ENCODE results near the gene KHDRBS2. TPM values are rescaled to one million over a fixed set of nuclear protein-coding genes. Genes with fewer than 3 reads are reported as not detected.

Gene KHDRBS2
- total and polyA plus RNA-seq, 2 experiments from 2014 or later = 5.4 to 11.7 TPM

DNA sequence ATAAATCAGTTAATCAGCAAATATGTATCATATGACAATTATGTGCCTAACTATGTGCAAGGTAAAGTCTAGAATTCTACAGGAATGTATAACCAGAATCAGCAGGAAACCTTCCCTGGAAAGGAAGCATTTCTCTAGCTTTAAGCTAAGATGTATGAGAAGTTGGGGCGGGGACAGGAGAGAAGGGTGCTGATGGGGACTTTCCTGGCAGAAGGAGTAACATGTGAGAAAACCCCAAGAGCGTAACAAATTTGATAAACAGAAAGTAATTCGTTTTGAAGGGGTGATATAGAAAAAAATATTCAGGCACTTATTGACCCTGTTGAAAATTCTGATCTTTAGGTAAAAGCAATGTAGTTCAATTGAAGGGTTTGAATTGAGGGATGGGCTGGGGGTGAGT lies 226.1 kb downstream of the KHDRBS2 start:
- Mint-ChIP-seq H3K4me1 (peaks cover 2% of the 10 kb centered on the region; the same call in 1 of the 3 replicates), H3K9me3 (no peaks in the 10 kb centered on the region; the same call in 2 of the 3 replicates), H3K4me3 (no peak overlapping the region), H3K27me3 (ENCODE audit: insufficient read depth, low read depth, poor library complexity) (no peaks in the 10 kb centered on the region), H3K36me3 (ENCODE audit: low read depth) (peaks cover 2% of the 10 kb centered on the region; the same call in 1 of the 3 replicates), H3K27ac (no peak overlapping the region)
- Histone ChIP-seq H3K79me2 (replicated peaks; ENCODE audit: insufficient read depth) (no peaks in the 10 kb centered on the region), H2AFZ (no peak overlapping the region), H4K20me1 (replicated peaks; ENCODE audit: insufficient read depth) (no peaks in the 10 kb centered on the region), H3K9me2 (ENCODE audit: insufficient read depth) (no peaks in the 10 kb centered on the region), H3K4me1 (ENCODE audit: insufficient read depth) (no peaks in the 10 kb centered on the region; the same call in 1 of the 2 replicates), H3K36me3 (ENCODE audit: insufficient read depth) (no peaks in the 10 kb centered on the region), H3K27ac (ENCODE audit: low read depth) (no peak overlapping the region), H3K27me3 (ENCODE audit: insufficient read depth) (no peaks in the 10 kb centered on the region), H3K4me3 (no peak overlapping the region), H3F3A (replicated peaks; ENCODE audit: low read depth) (no peaks in the 10 kb centered on the region), H3K4me2 (no peak overlapping the region)
- TF ChIP-seq CREB1 (CRISPR knock-in tag; IDR thresholded peaks at IDR 0.05; ENCODE audit: low read depth) (no peak), ZNF114 (CRISPR knock-in tag; IDR thresholded peaks at IDR 0.05) (no peak), POLR2AphosphoS5 (IDR thresholded peaks at IDR 0.05; ENCODE audit: low read depth) (no peak)
- no peak for ATAC-seq
- no peak for DNase-seq (ENCODE audit: low spot score)

DNA sequence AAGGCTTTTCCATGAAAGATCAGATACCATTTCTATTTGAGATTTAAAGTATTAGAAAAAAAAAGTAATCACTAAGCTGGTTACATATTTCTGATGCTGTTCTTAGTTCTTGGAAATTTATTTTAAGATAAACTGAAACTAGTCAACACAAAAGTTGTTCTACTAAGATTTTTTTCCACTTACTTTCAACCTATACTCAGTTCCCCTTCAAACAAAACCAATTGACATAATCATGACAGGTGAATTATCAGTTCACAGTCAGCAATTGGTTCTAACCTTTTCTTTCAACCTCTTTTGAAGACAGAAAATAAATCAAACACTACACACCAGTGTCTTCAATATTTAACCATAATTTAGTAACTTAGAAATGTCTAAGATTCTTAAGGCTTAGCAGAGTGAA lies 228.7 kb downstream of the KHDRBS2 start:
- Histone ChIP-seq H3K79me2 (replicated peaks; ENCODE audit: insufficient read depth) (no peaks in the 10 kb centered on the region), H3K4me3 (no peak overlapping the region), H2AFZ (no peak overlapping the region), H3K36me3 (ENCODE audit: insufficient read depth) (no peaks in the 10 kb centered on the region), H3K4me2 (no peak overlapping the region), H3K4me1 (ENCODE audit: insufficient read depth) (no peaks in the 10 kb centered on the region; the same call in 1 of the 2 replicates), H4K20me1 (replicated peaks; ENCODE audit: insufficient read depth) (no peaks in the 10 kb centered on the region), H3F3A (replicated peaks; ENCODE audit: low read depth) (no peaks in the 10 kb centered on the region), H3K9me2 (ENCODE audit: insufficient read depth) (no peaks in the 10 kb centered on the region), H3K27me3 (ENCODE audit: insufficient read depth) (no peaks in the 10 kb centered on the region), H3K27ac (ENCODE audit: low read depth) (no peak overlapping the region)
- ATAC-seq (no peak), DNase-seq (ENCODE audit: low spot score) (no peak)
- H3K9me3 Mint-ChIP-seq = peaks cover under 1% of the 10 kb centered on the region; the same call in 2 of the 3 replicates
- H3K4me3 Mint-ChIP-seq = no peak overlapping the region
- no peaks in the 10 kb centered on the region for H3K27me3 Mint-ChIP-seq (ENCODE audit: insufficient read depth, low read depth, poor library complexity)
- peaks cover 2% of the 10 kb centered on the region; the same call in 1 of the 3 replicates for H3K4me1 Mint-ChIP-seq
- peaks cover 2% of the 10 kb centered on the region; the same call in 1 of the 3 replicates for H3K36me3 Mint-ChIP-seq (ENCODE audit: low read depth)
- TF ChIP-seq EZH2phosphoT487 (IDR thresholded peaks at IDR 0.05; ENCODE audit: unreplicated experiment) (no peak), EZH2 (IDR thresholded peaks at IDR 0.05; ENCODE audit: low read depth, unreplicated experiment) (no peak), ZNF331 (CRISPR knock-in tag; IDR thresholded peaks at IDR 0.05; ENCODE audit: low read depth) (no peak), STAT1 (IDR thresholded peaks at IDR 0.05; ENCODE audit: unreplicated experiment) (no peak), NANOG (IDR thresholded peaks at IDR 0.05; ENCODE audit: borderline replicate concordance) (no peak), ZNF114 (CRISPR knock-in tag; IDR thresholded peaks at IDR 0.05) (no peak)
- TF ChIP-seq, protein P1, sequence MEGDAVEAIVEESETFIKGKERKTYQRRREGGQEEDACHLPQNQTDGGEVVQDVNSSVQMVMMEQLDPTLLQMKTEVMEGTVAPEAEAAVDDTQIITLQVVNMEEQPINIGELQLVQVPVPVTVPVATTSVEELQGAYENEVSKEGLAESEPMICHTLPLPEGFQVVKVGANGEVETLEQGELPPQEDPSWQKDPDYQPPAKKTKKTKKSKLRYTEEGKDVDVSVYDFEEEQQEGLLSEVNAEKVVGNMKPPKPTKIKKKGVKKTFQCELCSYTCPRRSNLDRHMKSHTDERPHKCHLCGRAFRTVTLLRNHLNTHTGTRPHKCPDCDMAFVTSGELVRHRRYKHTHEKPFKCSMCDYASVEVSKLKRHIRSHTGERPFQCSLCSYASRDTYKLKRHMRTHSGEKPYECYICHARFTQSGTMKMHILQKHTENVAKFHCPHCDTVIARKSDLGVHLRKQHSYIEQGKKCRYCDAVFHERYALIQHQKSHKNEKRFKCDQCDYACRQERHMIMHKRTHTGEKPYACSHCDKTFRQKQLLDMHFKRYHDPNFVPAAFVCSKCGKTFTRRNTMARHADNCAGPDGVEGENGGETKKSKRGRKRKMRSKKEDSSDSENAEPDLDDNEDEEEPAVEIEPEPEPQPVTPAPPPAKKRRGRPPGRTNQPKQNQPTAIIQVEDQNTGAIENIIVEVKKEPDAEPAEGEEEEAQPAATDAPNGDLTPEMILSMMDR (conservative IDR thresholded peaks at IDR 0.05; ENCODE audit: low read depth in 2 of 2) = no peak
- TF ChIP-seq, protein P2, sequence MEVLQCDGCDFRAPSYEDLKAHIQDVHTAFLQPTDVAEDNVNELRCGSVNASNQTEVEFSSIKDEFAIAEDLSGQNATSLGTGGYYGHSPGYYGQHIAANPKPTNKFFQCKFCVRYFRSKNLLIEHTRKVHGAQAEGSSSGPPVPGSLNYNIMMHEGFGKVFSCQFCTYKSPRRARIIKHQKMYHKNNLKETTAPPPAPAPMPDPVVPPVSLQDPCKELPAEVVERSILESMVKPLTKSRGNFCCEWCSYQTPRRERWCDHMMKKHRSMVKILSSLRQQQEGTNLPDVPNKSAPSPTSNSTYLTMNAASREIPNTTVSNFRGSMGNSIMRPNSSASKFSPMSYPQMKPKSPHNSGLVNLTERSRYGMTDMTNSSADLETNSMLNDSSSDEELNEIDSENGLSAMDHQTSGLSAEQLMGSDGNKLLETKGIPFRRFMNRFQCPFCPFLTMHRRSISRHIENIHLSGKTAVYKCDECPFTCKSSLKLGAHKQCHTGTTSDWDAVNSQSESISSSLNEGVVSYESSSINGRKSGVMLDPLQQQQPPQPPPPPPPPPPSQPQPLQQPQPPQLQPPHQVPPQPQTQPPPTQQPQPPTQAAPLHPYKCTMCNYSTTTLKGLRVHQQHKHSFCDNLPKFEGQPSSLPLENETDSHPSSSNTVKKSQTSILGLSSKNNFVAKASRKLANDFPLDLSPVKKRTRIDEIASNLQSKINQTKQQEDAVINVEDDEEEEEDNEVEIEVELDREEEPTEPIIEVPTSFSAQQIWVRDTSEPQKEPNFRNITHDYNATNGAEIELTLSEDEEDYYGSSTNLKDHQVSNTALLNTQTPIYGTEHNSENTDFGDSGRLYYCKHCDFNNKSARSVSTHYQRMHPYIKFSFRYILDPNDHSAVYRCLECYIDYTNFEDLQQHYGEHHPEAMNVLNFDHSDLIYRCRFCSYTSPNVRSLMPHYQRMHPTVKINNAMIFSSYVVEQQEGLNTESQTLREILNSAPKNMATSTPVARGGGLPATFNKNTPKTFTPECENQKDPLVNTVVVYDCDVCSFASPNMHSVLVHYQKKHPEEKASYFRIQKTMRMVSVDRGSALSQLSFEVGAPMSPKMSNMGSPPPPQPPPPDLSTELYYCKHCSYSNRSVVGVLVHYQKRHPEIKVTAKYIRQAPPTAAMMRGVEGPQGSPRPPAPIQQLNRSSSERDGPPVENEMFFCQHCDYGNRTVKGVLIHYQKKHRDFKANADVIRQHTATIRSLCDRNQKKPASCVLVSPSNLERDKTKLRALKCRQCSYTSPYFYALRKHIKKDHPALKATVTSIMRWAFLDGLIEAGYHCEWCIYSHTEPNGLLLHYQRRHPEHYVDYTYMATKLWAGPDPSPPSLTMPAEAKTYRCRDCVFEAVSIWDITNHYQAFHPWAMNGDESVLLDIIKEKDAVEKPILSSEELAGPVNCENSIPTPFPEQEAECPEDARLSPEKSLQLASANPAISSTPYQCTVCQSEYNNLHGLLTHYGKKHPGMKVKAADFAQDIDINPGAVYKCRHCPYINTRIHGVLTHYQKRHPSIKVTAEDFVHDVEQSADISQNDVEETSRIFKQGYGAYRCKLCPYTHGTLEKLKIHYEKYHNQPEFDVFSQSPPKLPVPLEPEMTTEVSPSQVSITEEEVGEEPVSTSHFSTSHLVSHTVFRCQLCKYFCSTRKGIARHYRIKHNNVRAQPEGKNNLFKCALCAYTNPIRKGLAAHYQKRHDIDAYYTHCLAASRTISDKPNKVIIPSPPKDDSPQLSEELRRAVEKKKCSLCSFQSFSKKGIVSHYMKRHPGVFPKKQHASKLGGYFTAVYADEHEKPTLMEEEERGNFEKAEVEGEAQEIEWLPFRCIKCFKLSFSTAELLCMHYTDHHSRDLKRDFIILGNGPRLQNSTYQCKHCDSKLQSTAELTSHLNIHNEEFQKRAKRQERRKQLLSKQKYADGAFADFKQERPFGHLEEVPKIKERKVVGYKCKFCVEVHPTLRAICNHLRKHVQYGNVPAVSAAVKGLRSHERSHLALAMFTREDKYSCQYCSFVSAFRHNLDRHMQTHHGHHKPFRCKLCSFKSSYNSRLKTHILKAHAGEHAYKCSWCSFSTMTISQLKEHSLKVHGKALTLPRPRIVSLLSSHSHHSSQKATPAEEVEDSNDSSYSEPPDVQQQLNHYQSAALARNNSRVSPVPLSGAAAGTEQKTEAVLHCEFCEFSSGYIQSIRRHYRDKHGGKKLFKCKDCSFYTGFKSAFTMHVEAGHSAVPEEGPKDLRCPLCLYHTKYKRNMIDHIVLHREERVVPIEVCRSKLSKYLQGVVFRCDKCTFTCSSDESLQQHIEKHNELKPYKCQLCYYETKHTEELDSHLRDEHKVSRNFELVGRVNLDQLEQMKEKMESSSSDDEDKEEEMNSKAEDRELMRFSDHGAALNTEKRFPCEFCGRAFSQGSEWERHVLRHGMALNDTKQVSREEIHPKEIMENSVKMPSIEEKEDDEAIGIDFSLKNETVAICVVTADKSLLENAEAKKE (CRISPR knock-in tag; IDR thresholded peaks at IDR 0.05) = no peak
- TF ChIP-seq, protein P3, sequence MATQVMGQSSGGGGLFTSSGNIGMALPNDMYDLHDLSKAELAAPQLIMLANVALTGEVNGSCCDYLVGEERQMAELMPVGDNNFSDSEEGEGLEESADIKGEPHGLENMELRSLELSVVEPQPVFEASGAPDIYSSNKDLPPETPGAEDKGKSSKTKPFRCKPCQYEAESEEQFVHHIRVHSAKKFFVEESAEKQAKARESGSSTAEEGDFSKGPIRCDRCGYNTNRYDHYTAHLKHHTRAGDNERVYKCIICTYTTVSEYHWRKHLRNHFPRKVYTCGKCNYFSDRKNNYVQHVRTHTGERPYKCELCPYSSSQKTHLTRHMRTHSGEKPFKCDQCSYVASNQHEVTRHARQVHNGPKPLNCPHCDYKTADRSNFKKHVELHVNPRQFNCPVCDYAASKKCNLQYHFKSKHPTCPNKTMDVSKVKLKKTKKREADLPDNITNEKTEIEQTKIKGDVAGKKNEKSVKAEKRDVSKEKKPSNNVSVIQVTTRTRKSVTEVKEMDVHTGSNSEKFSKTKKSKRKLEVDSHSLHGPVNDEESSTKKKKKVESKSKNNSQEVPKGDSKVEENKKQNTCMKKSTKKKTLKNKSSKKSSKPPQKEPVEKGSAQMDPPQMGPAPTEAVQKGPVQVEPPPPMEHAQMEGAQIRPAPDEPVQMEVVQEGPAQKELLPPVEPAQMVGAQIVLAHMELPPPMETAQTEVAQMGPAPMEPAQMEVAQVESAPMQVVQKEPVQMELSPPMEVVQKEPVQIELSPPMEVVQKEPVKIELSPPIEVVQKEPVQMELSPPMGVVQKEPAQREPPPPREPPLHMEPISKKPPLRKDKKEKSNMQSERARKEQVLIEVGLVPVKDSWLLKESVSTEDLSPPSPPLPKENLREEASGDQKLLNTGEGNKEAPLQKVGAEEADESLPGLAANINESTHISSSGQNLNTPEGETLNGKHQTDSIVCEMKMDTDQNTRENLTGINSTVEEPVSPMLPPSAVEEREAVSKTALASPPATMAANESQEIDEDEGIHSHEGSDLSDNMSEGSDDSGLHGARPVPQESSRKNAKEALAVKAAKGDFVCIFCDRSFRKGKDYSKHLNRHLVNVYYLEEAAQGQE (IDR thresholded peaks at IDR 0.05; ENCODE audit: unreplicated experiment) = no peak
- no peak overlapping the region for H3K27ac Mint-ChIP-seq

Data from GM23338 (cell line).